Fibroblast of gingiva (primary cell): ENCODE measurements around the gene BCL2L12.

Source experiments
- DNase-seq: peaks from one replicate; pipeline ENCODE4 v3.0.0-alpha.2; 2011; ENCODE audit warnings: low read depth

BCL2L12 gene

GRCh38 chr19:49642492-49643035 is 23.2 kb upstream of the BCL2L12 start:
- DNase-seq: no peak

- no peak for DNase-seq
These were observed 22.3 kb upstream of the BCL2L12 start for GRCh38 chr19:49643466-49643865.

- DNase-seq: no peak
These were observed 20.1 kb upstream of the BCL2L12 start for GRCh38 chr19:49645592-49645991.

- DNase-seq: no peak
These were observed 19.7 kb upstream of the BCL2L12 start for GRCh38 chr19:49645995-49646394.

GRCh38 chr19:49646586-49646985 is 19.1 kb upstream of the BCL2L12 start:
- no peak for DNase-seq

- no peak for DNase-seq
These were observed 14.5 kb upstream of the BCL2L12 start for GRCh38 chr19:49651029-49651819.

GRCh38 chr19:49651820-49652550 is 13.7 kb upstream of the BCL2L12 start:
- DNase-seq: no peak

GRCh38 chr19:49652551-49653465 is 12.9 kb upstream of the BCL2L12 start:
- DNase-seq: no peak

GRCh38 chr19:49653466-49653806 is 12.3 kb upstream of the BCL2L12 start:
- no peak for DNase-seq

- no peak for DNase-seq
These were observed 11.2 kb upstream of the BCL2L12 start for GRCh38 chr19:49654581-49654980.

GRCh38 chr19:49655570-49656455 is 9.9 kb upstream of the BCL2L12 start:
- DNase-seq: no peak

GRCh38 chr19:49656456-49657109 is 9.2 kb upstream of the BCL2L12 start:
- no peak for DNase-seq

GRCh38 chr19:49657493-49658138 is 8.1 kb upstream of the BCL2L12 start:
- no peak for DNase-seq

- DNase-seq: no peak
These were observed 7.6 kb upstream of the BCL2L12 start for GRCh38 chr19:49658139-49658517.

GRCh38 chr19:49658566-49659442 is 6.9 kb upstream of the BCL2L12 start:
- no peak for DNase-seq

- no peak for DNase-seq
These were observed 5.3 kb upstream of the BCL2L12 start for GRCh38 chr19:49660338-49660961.

GRCh38 chr19:49662011-49662410 is 3.7 kb upstream of the BCL2L12 start:
- DNase-seq: no peak

GRCh38 chr19:49663224-49663623 is 2.5 kb upstream of the BCL2L12 start:
- no peak for DNase-seq
